ENCODE data around the gene MIS18BP1. TPM values are rescaled to one million over a fixed set of nuclear protein-coding genes. Genes with fewer than 3 reads are reported as not detected.

MIS18BP1 gene
- total and polyA plus RNA-seq, 9 of the 15 experiments (the other 6 are each of a cell fraction or from before 2014, with no cell fraction given), result 5.0 to 29.1 (median 19.1) TPM

DNA sequence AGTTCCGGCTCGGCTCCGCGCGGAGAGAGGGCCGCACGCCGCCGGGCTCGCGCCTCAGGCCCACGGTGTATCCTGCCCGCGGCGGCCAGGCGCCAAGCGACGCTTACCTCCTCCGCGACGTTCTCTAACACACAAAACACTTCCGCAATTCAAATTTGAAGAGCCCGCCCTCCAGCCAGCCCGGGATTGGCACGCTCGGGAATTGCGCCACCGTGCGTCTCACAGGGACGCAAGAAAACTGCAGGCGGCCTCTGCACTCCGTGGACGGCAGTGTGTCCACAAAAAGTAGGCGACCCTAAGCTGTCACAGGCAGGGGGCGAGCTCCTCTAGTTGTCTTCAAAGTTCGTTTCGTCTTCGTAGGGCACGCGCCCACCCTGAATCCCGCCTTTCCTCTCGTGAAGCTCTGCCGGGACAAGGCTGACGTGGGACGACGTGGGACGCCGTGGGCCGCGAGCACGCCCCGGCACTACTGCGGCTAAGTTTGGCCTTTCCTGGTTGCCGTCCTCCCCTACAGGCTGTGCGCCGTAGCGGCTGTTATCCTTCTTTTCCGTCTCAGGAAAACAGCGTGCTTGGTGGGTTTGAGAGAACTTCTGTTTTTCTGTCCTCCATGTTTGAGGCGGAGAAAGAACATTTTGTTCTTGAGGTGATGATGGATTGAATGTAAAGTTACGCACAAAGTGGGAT lies at the start of gene MIS18BP1 (continued):
- TF ChIP-seq, protein P1, sequence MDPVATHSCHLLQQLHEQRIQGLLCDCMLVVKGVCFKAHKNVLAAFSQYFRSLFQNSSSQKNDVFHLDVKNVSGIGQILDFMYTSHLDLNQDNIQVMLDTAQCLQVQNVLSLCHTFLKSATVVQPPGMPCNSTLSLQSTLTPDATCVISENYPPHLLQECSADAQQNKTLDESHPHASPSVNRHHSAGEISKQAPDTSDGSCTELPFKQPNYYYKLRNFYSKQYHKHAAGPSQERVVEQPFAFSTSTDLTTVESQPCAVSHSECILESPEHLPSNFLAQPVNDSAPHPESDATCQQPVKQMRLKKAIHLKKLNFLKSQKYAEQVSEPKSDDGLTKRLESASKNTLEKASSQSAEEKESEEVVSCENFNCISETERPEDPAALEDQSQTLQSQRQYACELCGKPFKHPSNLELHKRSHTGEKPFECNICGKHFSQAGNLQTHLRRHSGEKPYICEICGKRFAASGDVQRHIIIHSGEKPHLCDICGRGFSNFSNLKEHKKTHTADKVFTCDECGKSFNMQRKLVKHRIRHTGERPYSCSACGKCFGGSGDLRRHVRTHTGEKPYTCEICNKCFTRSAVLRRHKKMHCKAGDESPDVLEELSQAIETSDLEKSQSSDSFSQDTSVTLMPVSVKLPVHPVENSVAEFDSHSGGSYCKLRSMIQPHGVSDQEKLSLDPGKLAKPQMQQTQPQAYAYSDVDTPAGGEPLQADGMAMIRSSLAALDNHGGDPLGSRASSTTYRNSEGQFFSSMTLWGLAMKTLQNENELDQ (CRISPR knock-in tag; IDR thresholded peaks at IDR 0.05; ENCODE audit: borderline replicate concordance), result no peak
- TF ChIP-seq ZNF12 (CRISPR knock-in tag; IDR thresholded peaks at IDR 0.05), result no peak
- TF ChIP-seq, protein P2, sequence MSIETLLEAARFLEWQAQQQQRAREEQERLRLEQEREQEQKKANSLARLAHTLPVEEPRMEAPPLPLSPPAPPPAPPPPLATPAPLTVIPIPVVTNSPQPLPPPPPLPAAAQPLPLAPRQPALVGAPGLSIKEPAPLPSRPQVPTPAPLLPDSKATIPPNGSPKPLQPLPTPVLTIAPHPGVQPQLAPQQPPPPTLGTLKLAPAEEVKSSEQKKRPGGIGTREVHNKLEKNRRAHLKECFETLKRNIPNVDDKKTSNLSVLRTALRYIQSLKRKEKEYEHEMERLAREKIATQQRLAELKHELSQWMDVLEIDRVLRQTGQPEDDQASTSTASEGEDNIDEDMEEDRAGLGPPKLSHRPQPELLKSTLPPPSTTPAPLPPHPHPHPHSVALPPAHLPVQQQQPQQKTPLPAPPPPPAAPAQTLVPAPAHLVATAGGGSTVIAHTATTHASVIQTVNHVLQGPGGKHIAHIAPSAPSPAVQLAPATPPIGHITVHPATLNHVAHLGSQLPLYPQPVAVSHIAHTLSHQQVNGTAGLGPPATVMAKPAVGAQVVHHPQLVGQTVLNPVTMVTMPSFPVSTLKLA (conservative IDR thresholded peaks at IDR 0.05), result peak; percentile 58 to 81
- TF ChIP-seq, protein P3, sequence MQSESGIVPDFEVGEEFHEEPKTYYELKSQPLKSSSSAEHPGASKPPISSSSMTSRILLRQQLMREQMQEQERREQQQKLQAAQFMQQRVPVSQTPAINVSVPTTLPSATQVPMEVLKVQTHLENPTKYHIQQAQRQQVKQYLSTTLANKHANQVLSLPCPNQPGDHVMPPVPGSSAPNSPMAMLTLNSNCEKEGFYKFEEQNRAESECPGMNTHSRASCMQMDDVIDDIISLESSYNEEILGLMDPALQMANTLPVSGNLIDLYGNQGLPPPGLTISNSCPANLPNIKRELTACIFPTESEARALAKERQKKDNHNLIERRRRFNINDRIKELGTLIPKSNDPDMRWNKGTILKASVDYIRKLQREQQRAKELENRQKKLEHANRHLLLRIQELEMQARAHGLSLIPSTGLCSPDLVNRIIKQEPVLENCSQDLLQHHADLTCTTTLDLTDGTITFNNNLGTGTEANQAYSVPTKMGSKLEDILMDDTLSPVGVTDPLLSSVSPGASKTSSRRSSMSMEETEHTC (IDR thresholded peaks at IDR 0.05), result no peak
- TF ChIP-seq, protein P4, sequence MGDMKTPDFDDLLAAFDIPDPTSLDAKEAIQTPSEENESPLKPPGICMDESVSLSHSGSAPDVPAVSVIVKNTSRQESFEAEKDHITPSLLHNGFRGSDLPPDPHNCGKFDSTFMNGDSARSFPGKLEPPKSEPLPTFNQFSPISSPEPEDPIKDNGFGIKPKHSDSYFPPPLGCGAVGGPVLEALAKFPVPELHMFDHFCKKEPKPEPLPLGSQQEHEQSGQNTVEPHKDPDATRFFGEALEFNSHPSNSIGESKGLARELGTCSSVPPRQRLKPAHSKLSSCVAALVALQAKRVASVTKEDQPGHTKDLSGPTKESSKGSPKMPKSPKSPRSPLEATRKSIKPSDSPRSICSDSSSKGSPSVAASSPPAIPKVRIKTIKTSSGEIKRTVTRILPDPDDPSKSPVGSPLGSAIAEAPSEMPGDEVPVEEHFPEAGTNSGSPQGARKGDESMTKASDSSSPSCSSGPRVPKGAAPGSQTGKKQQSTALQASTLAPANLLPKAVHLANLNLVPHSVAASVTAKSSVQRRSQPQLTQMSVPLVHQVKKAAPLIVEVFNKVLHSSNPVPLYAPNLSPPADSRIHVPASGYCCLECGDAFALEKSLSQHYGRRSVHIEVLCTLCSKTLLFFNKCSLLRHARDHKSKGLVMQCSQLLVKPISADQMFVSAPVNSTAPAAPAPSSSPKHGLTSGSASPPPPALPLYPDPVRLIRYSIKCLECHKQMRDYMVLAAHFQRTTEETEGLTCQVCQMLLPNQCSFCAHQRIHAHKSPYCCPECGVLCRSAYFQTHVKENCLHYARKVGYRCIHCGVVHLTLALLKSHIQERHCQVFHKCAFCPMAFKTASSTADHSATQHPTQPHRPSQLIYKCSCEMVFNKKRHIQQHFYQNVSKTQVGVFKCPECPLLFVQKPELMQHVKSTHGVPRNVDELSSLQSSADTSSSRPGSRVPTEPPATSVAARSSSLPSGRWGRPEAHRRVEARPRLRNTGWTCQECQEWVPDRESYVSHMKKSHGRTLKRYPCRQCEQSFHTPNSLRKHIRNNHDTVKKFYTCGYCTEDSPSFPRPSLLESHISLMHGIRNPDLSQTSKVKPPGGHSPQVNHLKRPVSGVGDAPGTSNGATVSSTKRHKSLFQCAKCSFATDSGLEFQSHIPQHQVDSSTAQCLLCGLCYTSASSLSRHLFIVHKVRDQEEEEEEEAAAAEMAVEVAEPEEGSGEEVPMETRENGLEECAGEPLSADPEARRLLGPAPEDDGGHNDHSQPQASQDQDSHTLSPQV (IDR thresholded peaks at IDR 0.05), result 0 out of 2 replicates have a peak, but pooled peaks have one; percentile 21
- no peak for TF ChIP-seq CHD2 (IDR thresholded peaks at IDR 0.05; ENCODE audit: low read depth, low read length)
- no peak for TF ChIP-seq ZNF561 (CRISPR knock-in tag; conservative IDR thresholded peaks at IDR 0.05)
- TF ChIP-seq, protein P5, sequence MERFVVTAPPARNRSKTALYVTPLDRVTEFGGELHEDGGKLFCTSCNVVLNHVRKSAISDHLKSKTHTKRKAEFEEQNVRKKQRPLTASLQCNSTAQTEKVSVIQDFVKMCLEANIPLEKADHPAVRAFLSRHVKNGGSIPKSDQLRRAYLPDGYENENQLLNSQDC (CRISPR knock-in tag; IDR thresholded peaks at IDR 0.05), result no peak
- TF ChIP-seq, protein P6, sequence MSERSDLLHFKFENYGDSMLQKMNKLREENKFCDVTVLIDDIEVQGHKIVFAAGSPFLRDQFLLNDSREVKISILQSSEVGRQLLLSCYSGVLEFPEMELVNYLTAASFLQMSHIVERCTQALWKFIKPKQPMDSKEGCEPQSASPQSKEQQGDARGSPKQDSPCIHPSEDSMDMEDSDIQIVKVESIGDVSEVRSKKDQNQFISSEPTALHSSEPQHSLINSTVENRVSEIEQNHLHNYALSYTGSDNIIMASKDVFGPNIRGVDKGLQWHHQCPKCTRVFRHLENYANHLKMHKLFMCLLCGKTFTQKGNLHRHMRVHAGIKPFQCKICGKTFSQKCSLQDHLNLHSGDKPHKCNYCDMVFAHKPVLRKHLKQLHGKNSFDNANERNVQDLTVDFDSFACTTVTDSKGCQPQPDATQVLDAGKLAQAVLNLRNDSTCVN (CRISPR knock-in tag; IDR thresholded peaks at IDR 0.05), result no peak
- no peak for TF ChIP-seq ZNF239 (CRISPR knock-in tag; IDR thresholded peaks at IDR 0.05)
- TF ChIP-seq MXI1 (IDR thresholded peaks at IDR 0.05; ENCODE audit: low read depth, low read length), result no peak
- TF ChIP-seq ZNF121 (CRISPR knock-in tag; conservative IDR thresholded peaks at IDR 0.05), result no peak
- TF ChIP-seq C11orf30 (IDR thresholded peaks at IDR 0.05; ENCODE audit: low read depth), result no peak

Measured in K562 (cell line).